ENCODE measurements around the gene COL4A5. TPM values are rescaled to one million over a fixed set of nuclear protein-coding genes. Genes with fewer than 3 reads are reported as not detected.

COL4A5 gene
- total RNA-seq, 2 experiments from 2014 or later, result not detected

- Mint-ChIP-seq H3K27me3 (no peaks in the 10 kb centered on the region), H3K4me1 (no peaks in the 10 kb centered on the region), H3K4me3 (no peak overlapping the region), H3K27ac (no peak overlapping the region), H3K36me3 (ENCODE audit: low read depth) (no peaks in the 10 kb centered on the region), H3K9me3 (no peaks in the 10 kb centered on the region)
- POLR2A ChIA-PET, result no interaction called here
- CTCF ChIA-PET, result no interaction called here
- no peak for DNase-seq
Measured at GRCh38 chrX:108485960-108486359, 46.3 kb downstream of the COL4A5 start.

- Mint-ChIP-seq H3K27me3 (no peaks in the 10 kb centered on the region), H3K9me3 (no peaks in the 10 kb centered on the region), H3K36me3 (ENCODE audit: low read depth) (no peaks in the 10 kb centered on the region), H3K4me1 (no peaks in the 10 kb centered on the region), H3K27ac (no peak overlapping the region), H3K4me3 (no peak overlapping the region)
- no peak for DNase-seq
- ChIA-PET CTCF (no interaction called here), POLR2A (no interaction called here)
Measured at GRCh38 chrX:108494406-108495090, 54.9 kb downstream of the COL4A5 start.

- Mint-ChIP-seq H3K36me3 (ENCODE audit: low read depth) (no peaks in the 10 kb centered on the region), H3K27ac (no peak overlapping the region), H3K27me3 (no peaks in the 10 kb centered on the region), H3K9me3 (no peaks in the 10 kb centered on the region), H3K4me3 (no peak overlapping the region), H3K4me1 (no peaks in the 10 kb centered on the region)
- ChIA-PET CTCF (no interaction called here), POLR2A (no interaction called here)
- no peak for DNase-seq
Measured at GRCh38 chrX:108511721-108512120, 72.1 kb downstream of the COL4A5 start.

- Mint-ChIP-seq H3K4me3 (no peak overlapping the region), H3K27me3 (no peaks in the 10 kb centered on the region), H3K9me3 (no peaks in the 10 kb centered on the region), H3K27ac (no peak overlapping the region), H3K36me3 (ENCODE audit: low read depth) (no peaks in the 10 kb centered on the region), H3K4me1 (no peaks in the 10 kb centered on the region)
- no peak for DNase-seq
- POLR2A ChIA-PET, result no interaction called here
- CTCF ChIA-PET, result no interaction called here
Measured at GRCh38 chrX:108516184-108516583, 76.5 kb downstream of the COL4A5 start.

- POLR2A ChIA-PET, result no interaction called here
- CTCF ChIA-PET, result no interaction called here
- Mint-ChIP-seq H3K4me3 (no peak overlapping the region), H3K36me3 (ENCODE audit: low read depth) (no peaks in the 10 kb centered on the region), H3K27ac (no peak overlapping the region), H3K27me3 (no peaks in the 10 kb centered on the region), H3K4me1 (no peaks in the 10 kb centered on the region), H3K9me3 (no peaks in the 10 kb centered on the region)
- no peak for DNase-seq
Measured at GRCh38 chrX:108527724-108528123, 88.1 kb downstream of the COL4A5 start.

GRCh38 chrX:108537005-108537404 lies 97.4 kb downstream of the COL4A5 start:
- Mint-ChIP-seq H3K27me3 (no peaks in the 10 kb centered on the region), H3K4me3 (no peak overlapping the region), H3K27ac (no peak overlapping the region), H3K4me1 (no peaks in the 10 kb centered on the region), H3K36me3 (ENCODE audit: low read depth) (no peaks in the 10 kb centered on the region), H3K9me3 (no peaks in the 10 kb centered on the region)
- ChIA-PET POLR2A (no interaction called here), CTCF (no interaction called here)
- DNase-seq, result no peak

- Mint-ChIP-seq H3K27me3 (no peaks in the 10 kb centered on the region), H3K36me3 (ENCODE audit: low read depth) (no peaks in the 10 kb centered on the region), H3K9me3 (no peaks in the 10 kb centered on the region), H3K4me1 (no peaks in the 10 kb centered on the region), H3K4me3 (no peak overlapping the region), H3K27ac (no peak overlapping the region)
- POLR2A ChIA-PET, result no interaction called here
- CTCF ChIA-PET, result no interaction called here
- DNase-seq, result no peak
Measured at GRCh38 chrX:108541286-108541685, 101.6 kb downstream of the COL4A5 start.

GRCh38 chrX:108557580-108557979 lies 117.9 kb downstream of the COL4A5 start:
- H3K4me3 Mint-ChIP-seq, result no peak overlapping the region
- ChIA-PET CTCF (no interaction called here), POLR2A (no interaction called here)
- no peaks in the 10 kb centered on the region for H3K36me3 Mint-ChIP-seq (ENCODE audit: low read depth)
- H3K4me1 Mint-ChIP-seq, result no peaks in the 10 kb centered on the region
- DNase-seq, result no peak
- no peaks in the 10 kb centered on the region for H3K27me3 Mint-ChIP-seq
- no peak overlapping the region for H3K27ac Mint-ChIP-seq
- H3K9me3 Mint-ChIP-seq, result no peaks in the 10 kb centered on the region

- Mint-ChIP-seq H3K4me1 (no peaks in the 10 kb centered on the region), H3K36me3 (ENCODE audit: low read depth) (no peaks in the 10 kb centered on the region), H3K9me3 (no peaks in the 10 kb centered on the region), H3K27me3 (no peaks in the 10 kb centered on the region), H3K27ac (no peak overlapping the region), H3K4me3 (no peak overlapping the region)
- ChIA-PET CTCF (no interaction called here), POLR2A (no interaction called here)
- no peak for DNase-seq
Measured at GRCh38 chrX:108558217-108558616, 118.6 kb downstream of the COL4A5 start.

- no peaks in the 10 kb centered on the region for H3K9me3 Mint-ChIP-seq
- no peaks in the 10 kb centered on the region for H3K36me3 Mint-ChIP-seq (ENCODE audit: low read depth)
Measured at GRCh38 chrX:108573136-108573535, 133.5 kb downstream of the COL4A5 start.

GRCh38 chrX:108582151-108582550 lies 142.5 kb downstream of the COL4A5 start:
- H3K4me1 Mint-ChIP-seq, result no peaks in the 10 kb centered on the region
- no peaks in the 10 kb centered on the region for H3K36me3 Mint-ChIP-seq (ENCODE audit: low read depth)
- H3K27ac Mint-ChIP-seq, result no peak overlapping the region
- no peaks in the 10 kb centered on the region for H3K9me3 Mint-ChIP-seq
- no peak overlapping the region for H3K4me3 Mint-ChIP-seq
- POLR2A ChIA-PET, result no interaction called here
- DNase-seq, result no peak
- no peaks in the 10 kb centered on the region for H3K27me3 Mint-ChIP-seq
- CTCF ChIA-PET, result no interaction called here

More at GRCh38 chrX:108573136-108573535, 133.5 kb downstream of the COL4A5 start:
- no peaks in the 10 kb centered on the region for H3K27me3 Mint-ChIP-seq
- H3K4me3 Mint-ChIP-seq, result no peak overlapping the region
- no peaks in the 10 kb centered on the region for H3K4me1 Mint-ChIP-seq
- no peak overlapping the region for H3K27ac Mint-ChIP-seq
- no peak for DNase-seq
- ChIA-PET POLR2A (no interaction called here), CTCF (interaction anchor here (0.6 kb wide), 1 partner anchor 126 kb away, joined by 3 read pairs; no protein-coding TSS in a partner anchor)

- H3K36me3 Mint-ChIP-seq (ENCODE audit: low read depth), result no peaks in the 10 kb centered on the region
- no peak for DNase-seq
- H3K27me3 Mint-ChIP-seq, result no peaks in the 10 kb centered on the region
Measured at GRCh38 chrX:108584617-108585211, 145.1 kb downstream of the COL4A5 start.

GRCh38 chrX:108590496-108590895 lies 150.9 kb downstream of the COL4A5 start:
- H3K27ac Mint-ChIP-seq, result no peak overlapping the region
- H3K36me3 Mint-ChIP-seq (ENCODE audit: low read depth), result no peaks in the 10 kb centered on the region
- CTCF ChIA-PET, result no interaction called here
- H3K27me3 Mint-ChIP-seq, result no peaks in the 10 kb centered on the region
- POLR2A ChIA-PET, result no interaction called here
- H3K4me1 Mint-ChIP-seq, result no peaks in the 10 kb centered on the region
- no peak for DNase-seq
- H3K9me3 Mint-ChIP-seq, result no peaks in the 10 kb centered on the region
- no peak overlapping the region for H3K4me3 Mint-ChIP-seq

More at GRCh38 chrX:108584617-108585211, 145.1 kb downstream of the COL4A5 start:
- ChIA-PET CTCF (no interaction called here), POLR2A (no interaction called here)
- Mint-ChIP-seq H3K27ac (no peak overlapping the region), H3K4me3 (no peak overlapping the region), H3K4me1 (no peaks in the 10 kb centered on the region), H3K9me3 (no peaks in the 10 kb centered on the region)

- Mint-ChIP-seq H3K4me3 (no peak overlapping the region), H3K9me3 (no peaks in the 10 kb centered on the region), H3K27me3 (no peaks in the 10 kb centered on the region), H3K27ac (no peak overlapping the region), H3K4me1 (no peaks in the 10 kb centered on the region), H3K36me3 (ENCODE audit: low read depth) (no peaks in the 10 kb centered on the region)
- DNase-seq, result no peak
- ChIA-PET POLR2A (no interaction called here), CTCF (no interaction called here)
Measured at GRCh38 chrX:108601276-108601675, 161.6 kb downstream of the COL4A5 start.

All from activated CD4-positive, alpha-beta memory T cell treated with anti-CD3 and anti-CD28 coated beads, Interleukin-2, amount 10 ng/mL, durations not matched to agents 7 days and 5 days (primary cell).